Measurements from ENCODE around the gene COPG2. TPM values are rescaled to one million over a fixed set of nuclear protein-coding genes. Genes with fewer than 3 reads are reported as not detected.
"Not testable (repeated sequence)": the region's sequence is repeated elsewhere in the genome, so short reads cannot be mapped to it uniquely, and the experiment has no call there.

COPG2 gene
- total and polyA plus RNA-seq, 2 of the 8 experiments (the other 6 are each of a cell fraction or from before 2014, with no cell fraction given), result 50.3 to 53.1 TPM

DNA sequence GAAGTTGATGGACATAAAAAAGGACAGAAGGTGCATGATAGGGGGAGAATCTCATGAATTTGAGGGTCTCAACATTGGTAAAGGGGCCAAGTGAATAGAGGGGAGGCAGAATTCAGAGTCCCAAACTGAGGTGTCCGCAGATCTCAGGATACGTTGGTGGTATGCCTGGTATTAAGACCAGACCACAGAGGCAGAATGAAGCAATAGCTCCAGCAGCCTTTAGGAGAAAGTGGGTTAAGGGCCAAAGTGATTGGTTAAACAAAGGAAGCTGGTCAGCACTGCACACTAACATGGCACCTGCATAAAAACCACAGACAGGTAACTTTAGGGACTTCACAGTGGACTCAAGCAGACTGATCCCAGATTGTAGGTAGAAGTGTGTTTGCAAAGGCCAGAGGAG lies 139.1 kb downstream of the COPG2 start:
- Histone ChIP-seq H3K4me1 (replicated peaks in 1 of 4; ENCODE audit: control insufficient read depth in 3 of 4, insufficient read depth in 4 of 4, low read length in 3 of 4) (no peaks in the 10 kb centered on the region), H2AFZ (ENCODE audit: low read length) (no peak overlapping the region), H3K4me3 (ENCODE audit: extremely low read depth in 1 of 4, insufficient read depth in 2 of 4, low read depth in 3 of 4, low read length in 4 of 4) (no peak overlapping the region), H3K4ac (replicated peaks; ENCODE audit: insufficient read length, low read depth, low read length) (no peak overlapping the region), H3K14ac (ENCODE audit: insufficient read length) (no peak overlapping the region), H3K18ac (ENCODE audit: extremely low read depth, low read length) (no peak overlapping the region), H4K8ac (ENCODE audit: extremely low read depth, insufficient read depth, low read length) (no peak overlapping the region), H2BK20ac (ENCODE audit: low read length) (no peak overlapping the region), H4K20me1 (replicated peaks in 1 of 2; ENCODE audit: control insufficient read depth in 1 of 2, insufficient read depth in 2 of 2, low read length in 2 of 2) (peaks cover 0 to 1% of the 10 kb centered on the region in 2 experiments), H3K23me2 (ENCODE audit: low read depth, low read length) (no peaks in the 10 kb centered on the region; the same call in 1 of the 2 replicates), H3K9ac (replicated peaks in 1 of 4; ENCODE audit: extremely low read depth in 1 of 4, low read depth in 3 of 4, low read length in 3 of 4) (no peak overlapping the region), H3K79me1 (ENCODE audit: low read depth, low read length) (no peaks in the 10 kb centered on the region), H3K27me3 (replicated peaks in 1 of 4; ENCODE audit: control insufficient read depth in 3 of 4, extremely low read depth in 1 of 4, insufficient read depth in 3 of 4, low read length in 3 of 4) (no peaks in the 10 kb centered on the region), H3K27ac (ENCODE audit: low read depth, low read length) (no peak overlapping the region), H2BK12ac (ENCODE audit: low read depth, low read length) (no peak overlapping the region), H3K23ac (ENCODE audit: insufficient read length) (no peak overlapping the region), H3K36me3 (ENCODE audit: control insufficient read depth in 2 of 4, insufficient read depth in 4 of 4, low read length in 3 of 4) (peaks cover 0 to 4% (median 0%) of the 10 kb centered on the region in 4 experiments; a peak in 2 of 8 replicates), H3K9me3 (ENCODE audit: insufficient read depth in 2 of 2, low read depth in 1 of 2, low read length in 1 of 2) (no peaks in the 10 kb centered on the region), H3K56ac (replicated peaks; ENCODE audit: insufficient read length, low read depth, low read length) (no peak overlapping the region), H3K4me2 (ENCODE audit: insufficient read depth in 1 of 2, low read depth in 2 of 2, low read length in 2 of 2) (no peak overlapping the region), H2BK5ac (ENCODE audit: low read depth, low read length) (no peak overlapping the region), H3K79me2 (ENCODE audit: control insufficient read depth in 1 of 2, insufficient read depth in 2 of 2, low read length in 2 of 2) (no peaks in the 10 kb centered on the region), H4K91ac (replicated peaks; ENCODE audit: insufficient read length, low read length) (no peak overlapping the region), H4K5ac (ENCODE audit: insufficient read length, low read depth, low read length) (no peak overlapping the region), H2BK15ac (ENCODE audit: low read length) (no peak overlapping the region), H2BK120ac (replicated peaks; ENCODE audit: low read depth, low read length) (no peak overlapping the region), H2AK5ac (ENCODE audit: low read depth, low read length) (no peak overlapping the region)
- POLR2A ChIA-PET (ENCODE audit: partially characterized antibody), result interaction anchor here (1.2 kb wide), 1 partner anchor 11 kb away, joined by 4 read pairs; no protein-coding TSS in a partner anchor
- CTCF ChIA-PET (ENCODE audit: partially characterized antibody), result no interaction called here
- no peak for TF ChIP-seq SP4 (IDR thresholded peaks at IDR 0.05; ENCODE audit: low read length)
- 89% methylated on average over 2 of the region's 2 CpGs; no CpG with 5 or more reads in 1 of the 2 experiments for WGBS, 2 experiments (ENCODE audit: extremely low coverage in 1 of 2, insufficient coverage in 1 of 2, insufficient read length in 1 of 2, insufficient replicate concordance in 2 of 2, low coverage in 1 of 2, low lambda C conversion rate in 2 of 2, missing lambda C conversion rate in 1 of 2)
- DNase-seq (ENCODE audit: low read depth in 1 of 2, low spot score in 2 of 2) (no peak), FAIRE-seq (no peak)

DNA sequence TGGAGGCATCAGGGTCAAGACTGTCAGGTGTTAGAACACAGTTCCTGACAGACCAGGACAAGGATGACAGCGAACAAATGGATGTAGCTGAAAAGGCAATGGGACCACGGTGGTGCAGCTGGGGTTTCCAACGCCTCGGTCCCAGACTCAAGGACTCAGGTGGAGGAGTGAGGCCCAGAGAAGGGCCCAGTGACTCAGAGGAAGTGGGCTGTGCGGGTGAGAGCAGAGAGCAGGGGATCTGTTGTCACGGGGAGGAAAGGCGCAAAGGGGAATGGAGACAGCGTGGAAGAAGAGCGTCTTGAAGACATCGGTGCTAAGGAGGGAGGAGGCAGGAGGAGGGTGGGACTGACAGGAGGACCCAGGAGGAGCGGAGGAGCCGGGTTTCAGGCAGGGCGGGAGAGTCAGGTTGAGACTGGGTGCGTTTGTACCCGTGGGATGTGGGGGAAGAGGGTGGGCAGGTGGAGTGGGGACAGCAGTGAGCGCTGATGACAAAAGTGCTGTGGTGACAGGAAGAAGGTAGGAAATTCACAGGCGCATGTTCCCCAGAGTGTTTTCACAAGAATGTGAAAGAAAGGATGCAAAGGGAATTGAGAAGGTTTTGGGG lies 140.7 kb downstream of the COPG2 start:
- H3K79me2 ChIP-seq (ENCODE audit: control insufficient read depth in 1 of 2, insufficient read depth in 2 of 2, low read length in 2 of 2); H3K56ac ChIP-seq (replicated peaks; ENCODE audit: insufficient read length, low read depth, low read length); H2AFZ ChIP-seq (ENCODE audit: low read length); H2BK20ac ChIP-seq (ENCODE audit: low read length); H2BK12ac ChIP-seq (ENCODE audit: low read depth, low read length); H3K23me2 ChIP-seq (ENCODE audit: low read depth, low read length); H2BK120ac ChIP-seq (replicated peaks; ENCODE audit: low read depth, low read length); H3K9ac ChIP-seq (replicated peaks in 1 of 4; ENCODE audit: extremely low read depth in 1 of 4, low read depth in 3 of 4, low read length in 3 of 4); H3K27me3 ChIP-seq (replicated peaks in 1 of 4; ENCODE audit: control insufficient read depth in 3 of 4, extremely low read depth in 1 of 4, insufficient read depth in 3 of 4, low read length in 3 of 4); POLR2A ChIA-PET (ENCODE audit: partially characterized antibody); H3K4me1 ChIP-seq (replicated peaks in 1 of 4; ENCODE audit: control insufficient read depth in 3 of 4, insufficient read depth in 4 of 4, low read length in 3 of 4); H3K9me3 ChIP-seq (ENCODE audit: insufficient read depth in 2 of 2, low read depth in 1 of 2, low read length in 1 of 2); H3K36me3 ChIP-seq (ENCODE audit: control insufficient read depth in 2 of 4, insufficient read depth in 4 of 4, low read length in 3 of 4); H3K23ac ChIP-seq (ENCODE audit: insufficient read length); H4K20me1 ChIP-seq (replicated peaks in 1 of 2; ENCODE audit: control insufficient read depth in 1 of 2, insufficient read depth in 2 of 2, low read length in 2 of 2); H3K27ac ChIP-seq (ENCODE audit: low read depth, low read length); H3K79me1 ChIP-seq (ENCODE audit: low read depth, low read length); H2AK5ac ChIP-seq (ENCODE audit: low read depth, low read length); H4K5ac ChIP-seq (ENCODE audit: insufficient read length, low read depth, low read length); H3K18ac ChIP-seq (ENCODE audit: extremely low read depth, low read length); H4K91ac ChIP-seq (replicated peaks; ENCODE audit: insufficient read length, low read length); DNase-seq (ENCODE audit: low read depth in 1 of 2, low spot score in 2 of 2); H2BK5ac ChIP-seq (ENCODE audit: low read depth, low read length); H3K4ac ChIP-seq (replicated peaks; ENCODE audit: insufficient read length, low read depth, low read length); FAIRE-seq; H2BK15ac ChIP-seq (ENCODE audit: low read length); H3K4me2 ChIP-seq (ENCODE audit: insufficient read depth in 1 of 2, low read depth in 2 of 2, low read length in 2 of 2); H3K14ac ChIP-seq (ENCODE audit: insufficient read length); H3K4me3 ChIP-seq (ENCODE audit: extremely low read depth in 1 of 4, insufficient read depth in 2 of 4, low read depth in 3 of 4, low read length in 4 of 4); H4K8ac ChIP-seq (ENCODE audit: extremely low read depth, insufficient read depth, low read length): not testable (repeated sequence)
- WGBS, 2 experiments (ENCODE audit: extremely low coverage in 1 of 2, insufficient coverage in 1 of 2, insufficient read length in 1 of 2, insufficient replicate concordance in 2 of 2, low coverage in 1 of 2, low lambda C conversion rate in 2 of 2, missing lambda C conversion rate in 1 of 2), result 81% methylated on average over 7 of the region's 17 CpGs; no CpG with 5 or more reads in 1 of the 2 experiments
- CTCF ChIA-PET (ENCODE audit: partially characterized antibody), result interaction anchor here (1.4 kb wide), 1 partner anchor 37 kb away, joined by 3 read pairs; no protein-coding TSS in a partner anchor

Measured in H1 (cell line).